CD4-positive, alpha-beta T cell treated with Interleukin-15 for 4 hours (primary cell): ENCODE data around the gene RPS19BP1.
"Not testable (repeated sequence)": the region's sequence is repeated elsewhere in the genome, so short reads cannot be mapped to it uniquely, and the experiment has no call there.

Experiments
- DNase-seq: peaks from one replicate; pipeline ENCODE4 v3.0.0-alpha.2; 2020; ENCODE audit warnings: low spot score

The RPS19BP1 gene

DNA sequence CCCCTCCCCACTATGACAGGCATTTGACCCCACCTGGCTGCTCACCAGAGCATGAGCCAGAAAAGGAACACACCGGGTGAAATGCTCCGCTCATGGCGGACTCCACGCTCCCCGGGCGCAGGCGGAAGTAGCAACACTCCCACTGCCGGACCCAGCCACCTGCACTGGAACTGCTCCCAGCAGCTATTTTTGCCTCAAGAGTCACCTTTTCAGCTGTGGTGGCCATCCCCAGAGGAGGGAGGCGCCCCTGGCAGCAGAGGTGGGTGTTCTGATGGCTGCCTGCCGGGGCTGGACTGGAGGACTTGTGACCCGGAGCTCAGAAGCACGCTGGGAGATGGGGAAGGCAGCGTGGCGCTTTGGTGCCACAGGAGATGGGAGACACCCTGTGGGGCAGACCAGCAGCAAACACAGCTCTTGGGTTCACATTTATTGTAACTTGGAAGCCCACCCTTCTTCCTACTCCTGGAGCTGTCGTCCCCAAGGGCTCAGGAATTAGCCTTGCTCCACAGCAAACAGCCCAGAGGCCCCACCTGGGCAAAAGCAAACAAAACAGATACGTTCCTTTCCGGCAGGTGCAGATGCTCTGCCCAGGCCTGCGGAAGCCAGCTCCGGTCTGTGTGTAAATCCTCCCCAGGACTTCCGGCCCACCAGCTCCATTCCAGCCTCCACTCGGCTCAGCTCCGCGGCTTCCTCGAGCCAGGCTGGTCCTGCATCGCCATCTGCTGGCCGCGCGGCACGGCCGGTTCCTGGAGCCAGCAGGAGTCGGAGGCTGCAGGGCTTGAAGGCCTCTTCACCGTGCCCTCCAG, 3.7 kb downstream of the RPS19BP1 start:
- DNase-seq = peak; percentile 92

- no peak for DNase-seq
Measured at GRCh38 chr22:39528080-39528661, 4.4 kb downstream of the RPS19BP1 start.

DNA sequence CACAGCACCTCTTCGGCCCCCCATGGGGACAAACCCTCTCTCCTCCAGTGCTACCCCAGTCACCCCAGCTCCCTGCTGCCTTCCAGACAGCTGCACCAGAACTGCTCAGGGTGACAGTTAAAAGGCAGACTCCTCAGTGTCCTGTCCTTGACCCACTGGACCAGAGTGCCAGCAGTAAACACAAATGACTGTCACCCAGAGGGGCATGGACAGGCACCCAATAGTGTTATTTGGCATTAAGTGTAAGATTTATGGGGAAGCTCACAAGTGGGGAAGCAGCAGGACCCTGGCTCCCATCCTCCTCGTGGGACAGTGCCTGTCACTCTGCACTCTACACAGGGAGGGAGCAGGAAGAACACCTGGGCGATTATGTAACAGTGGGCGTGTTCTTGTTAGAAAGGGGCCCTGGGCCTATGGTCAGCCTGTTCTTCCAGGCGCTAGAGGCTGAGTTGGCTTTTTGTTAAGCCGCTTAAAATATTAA, 5.0 kb downstream of the RPS19BP1 start:
- no peak for DNase-seq

DNA sequence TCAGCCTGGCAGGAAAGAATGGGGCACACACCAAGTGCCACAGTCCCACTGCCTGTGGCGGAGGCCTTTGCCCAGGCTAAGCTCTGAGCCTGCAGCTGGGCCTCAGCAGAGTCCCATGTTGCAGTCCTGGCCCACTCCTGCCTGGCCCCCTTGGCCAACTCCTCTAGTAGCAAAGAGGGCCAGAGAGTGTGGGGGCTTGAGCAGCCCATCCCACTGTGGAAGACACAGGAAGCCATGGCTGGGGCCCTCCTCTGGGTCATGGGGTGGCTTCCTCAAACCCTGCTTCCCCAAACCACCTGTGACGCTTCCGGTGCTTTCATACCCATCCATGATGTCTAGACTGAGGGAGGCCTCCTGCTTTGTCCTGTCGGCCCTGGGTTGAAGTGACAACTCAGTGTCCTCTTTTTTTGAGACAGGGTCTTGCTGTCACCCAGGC, 5.8 kb downstream of the RPS19BP1 start:
- DNase-seq = no peak

DNA sequence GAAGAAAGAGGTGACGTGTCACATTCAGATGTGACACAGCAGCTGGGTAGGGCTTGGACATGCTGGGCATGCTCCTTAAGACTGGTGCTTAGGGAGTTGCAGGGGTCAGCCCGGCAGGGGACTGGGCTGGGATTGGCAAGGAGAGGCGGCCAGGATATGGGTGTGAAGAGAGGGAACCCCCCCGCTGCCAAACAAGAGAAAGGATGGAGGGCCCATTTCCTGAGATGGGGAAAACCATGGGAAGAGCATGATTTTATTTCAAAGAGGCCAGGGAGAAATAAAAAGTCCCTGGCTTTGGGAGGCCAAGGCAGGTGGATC, 6.9 kb downstream of the RPS19BP1 start:
- DNase-seq = no peak

- DNase-seq = no peak
Measured at GRCh38 chr22:39524753-39525657, 7.5 kb downstream of the RPS19BP1 start.

- DNase-seq = no peak
Measured at GRCh38 chr22:39524089-39524752, 8.3 kb downstream of the RPS19BP1 start.

GRCh38 chr22:39522567-39523300, 9.8 kb downstream of the RPS19BP1 start:
- no peak for DNase-seq

DNA sequence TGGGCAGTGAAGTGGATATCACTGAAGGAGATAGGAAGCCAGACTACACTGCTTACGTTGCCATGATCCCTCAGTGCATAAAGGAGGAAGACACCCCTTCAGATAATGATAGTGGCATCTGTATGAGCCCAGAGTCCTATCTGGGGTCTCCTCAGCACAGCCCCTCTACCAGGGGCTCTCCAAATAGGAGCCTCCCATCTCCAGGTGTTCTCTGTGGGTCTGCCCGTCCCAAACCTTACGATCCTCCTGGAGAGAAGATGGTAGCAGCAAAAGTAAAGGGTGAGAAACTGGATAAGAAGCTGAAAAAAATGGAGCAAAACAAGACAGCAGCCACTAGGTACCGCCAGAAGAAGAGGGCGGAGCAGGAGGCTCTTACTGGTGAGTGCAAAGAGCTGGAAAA, 10.5 kb downstream of the RPS19BP1 start:
- DNase-seq = not testable (repeated sequence)

- peak; percentile 69 for DNase-seq
Measured at GRCh38 chr22:39521106-39521885, 11.3 kb downstream of the RPS19BP1 start.

GRCh38 chr22:39520226-39521105, 12.1 kb downstream of the RPS19BP1 start, which contains the start of gene ATF4:
TSS of gene ATF4 (plus strand) at chr22:39520562. CDS start at chr22:39521446, 884 bp downstream.
- DNase-seq = peak; percentile 92

GRCh38 chr22:39519681-39520225, 12.8 kb downstream of the RPS19BP1 start:
- peak; percentile 98 for DNase-seq

DNA sequence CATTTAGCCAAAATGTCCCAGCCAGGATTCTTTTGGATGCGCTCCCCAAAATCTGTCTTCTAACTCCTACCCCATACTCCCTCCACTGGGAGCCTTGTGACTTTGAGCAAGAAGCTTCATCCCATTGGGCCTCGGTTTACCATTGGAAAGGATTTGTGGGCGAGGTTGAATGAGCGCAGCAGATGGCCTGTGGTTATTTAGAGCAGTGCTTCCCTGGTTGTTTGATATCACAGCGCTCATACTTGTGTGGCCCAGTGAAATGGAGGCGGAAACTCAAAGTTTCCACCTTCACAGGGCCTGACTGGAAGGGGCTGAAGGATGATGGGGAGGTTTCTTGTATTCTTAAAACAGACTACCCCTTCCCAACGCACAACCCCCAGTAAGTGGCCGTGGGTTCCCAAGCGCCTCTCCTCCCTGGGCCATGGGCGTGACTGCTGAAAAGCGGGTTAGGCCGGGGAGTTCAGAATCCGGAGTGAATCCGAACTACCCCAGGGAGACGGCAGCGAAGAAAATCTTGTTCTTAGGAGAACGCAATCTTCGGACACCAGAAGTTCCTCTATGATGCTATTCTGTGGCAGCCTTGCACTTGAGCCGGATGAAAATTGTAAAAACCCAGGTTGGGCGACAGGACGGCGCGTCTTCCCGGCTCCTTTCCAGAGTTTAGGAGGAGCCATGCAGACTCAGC, 13.4 kb downstream of the RPS19BP1 start:
- DNase-seq = no peak

- no peak for DNase-seq
Measured at GRCh38 chr22:39518144-39518786, 14.3 kb downstream of the RPS19BP1 start.

DNA sequence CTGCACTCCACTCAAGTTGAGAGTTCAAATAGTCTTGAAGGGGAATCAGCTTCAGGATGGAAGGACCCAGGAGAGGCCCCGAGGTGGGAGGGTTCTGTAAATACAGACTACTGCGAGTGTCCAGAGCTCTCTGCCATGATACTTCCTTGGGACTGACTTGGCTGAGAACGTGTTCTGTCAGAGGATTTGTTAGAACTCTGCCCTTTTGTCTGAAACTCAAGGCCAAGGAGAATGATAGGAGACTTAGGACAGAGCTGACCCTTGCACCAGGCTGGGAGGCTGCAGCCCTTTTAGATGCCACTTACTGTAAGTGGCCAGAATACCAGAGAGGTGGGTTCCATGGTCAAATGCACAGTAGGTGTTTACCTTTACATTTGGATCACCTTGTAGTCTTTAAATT, 15.1 kb downstream of the RPS19BP1 start:
- no peak for DNase-seq

- DNase-seq = no peak
Measured at GRCh38 chr22:39515266-39516050, 17.1 kb downstream of the RPS19BP1 start.

DNA sequence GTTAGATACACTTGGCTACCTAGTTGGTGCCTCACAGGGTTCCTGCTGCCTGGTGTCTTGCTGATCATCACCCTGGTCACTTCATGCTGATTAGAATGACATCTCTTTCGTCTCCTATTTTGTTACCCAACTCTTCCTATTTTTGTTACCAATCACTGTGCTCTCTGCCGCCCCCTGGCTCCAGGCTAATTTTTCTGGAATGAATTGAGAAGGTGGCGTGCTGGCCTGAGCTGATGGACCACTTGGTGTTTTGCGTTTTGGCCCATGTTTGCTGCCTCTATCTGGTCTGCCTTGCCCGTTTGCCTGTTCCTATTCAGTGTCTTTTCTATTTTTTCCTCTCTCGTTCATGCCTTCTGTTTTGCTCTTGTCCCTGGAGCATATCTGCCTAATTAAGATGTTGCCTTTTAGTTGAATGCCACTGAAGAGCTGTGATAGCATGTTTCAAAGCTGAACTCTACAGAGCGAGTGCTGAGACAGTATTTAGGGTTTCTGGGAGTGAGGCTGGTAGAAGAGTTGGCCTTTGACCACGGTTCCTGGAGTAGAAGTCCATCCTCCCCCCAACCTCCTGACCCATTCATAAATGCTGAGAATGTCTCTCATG, 18.1 kb downstream of the RPS19BP1 start:
- peak; percentile 53 for DNase-seq
